Transverse colon (tissue), 3 donors: Measurements from ENCODE around the gene BDKRB2.

Experiments used
- CTCF ChIP-seq, 5 experiments: fragments of 200-600 bp in 3 of 5; fragments of 450-650 bp in 2 of 5; sonication (generic) in 3 of 5; IDR thresholded peaks; 1 replicate in 2 of 5; 2 replicates in 3 of 5; pipeline ENCODE4 v1.5.1; 2016 to 2017; ENCODE audit warnings: antibody characterized with exemption in 5 of 5, inconsistent platforms in 3 of 5, mild to moderate bottlenecking in 2 of 5, moderate library complexity in 1 of 5
- EP300 ChIP-seq: sonication (generic); formaldehyde crosslinking; IDR thresholded peaks from one replicate; pipeline ENCODE4 v1.6.1; 2017; ENCODE audit warnings: antibody characterized with exemption, low read depth

GRCh38 chr14:96243785-96244184 lies 39.1 kb downstream of the BDKRB2 start:
- TF ChIP-seq CTCF (IDR thresholded peaks at IDR 0.05) = no peak
- TF ChIP-seq EP300 = no peak
